HepG2 (cell line): ENCODE data around the gene MAP4K3. TPM values are rescaled to one million over a fixed set of nuclear protein-coding genes. Genes with fewer than 3 reads are reported as not detected.

Experiments
- ATAC-seq: fragments of 200-7000 bp; cut with Tn5 transposase; 3 replicates; pipeline ENCODE4 v1.9.1; 2020; ENCODE audit warnings: mild to moderate bottlenecking, moderate library complexity
- BruUV-seq: library from RNA; stranded (reverse); fragments of 400-500 nt; replicated peaks from 2 replicates; lab custom pipeline; 2021; lab: Mats Ljungman, UMichigan
- CTCF ChIA-PET: fragments of 300-600 bp; formaldehyde crosslinking; extraction: SDS; loops from one replicate; lab custom pipeline; 2021; ENCODE audit warnings: low total read pairs, inconsistent platforms, low intra/inter-chr PET ratio; lab: Yijun Ruan, JAX
- POLR2A ChIA-PET: fragments of 350-600 bp; sonication (Branson Sonifier 250); formaldehyde crosslinking; loops from one replicate; lab custom pipeline; 2020; ENCODE audit warnings: antibody characterized with exemption, inconsistent platforms; lab: Yijun Ruan, JAX
- DNase-seq: peaks from one replicate; pipeline ENCODE4 v3.0.0-alpha.2; 2015; ENCODE audit warnings: low spot score
- FAIRE-seq: peaks from 3 replicates; lab custom pipeline; 2011; peaks lifted over from hg19 to GRCh38; lab: Jason Lieb, UNC
- H2AFZ ChIP-seq: one replicate; pipeline ENCODE4 v1.6.1; 2011; ENCODE audit warnings: low read length, inconsistent platforms
- H3K27ac ChIP-seq: fragments of 300-600 bp; 3 replicates; pipeline ENCODE4 v1.8.0; 2011; ENCODE audit warnings: mixed run types, mild to moderate bottlenecking, mixed read lengths, low read length, inconsistent platforms; ENCODE audit not compliant: insufficient read depth; ENCODE audit errors: extremely low read length
- H3K27me3 ChIP-seq, 2 experiments: fragments of 200-600 bp in 1 of 2; 2 replicates in 1 of 2; 3 replicates in 1 of 2; pipeline versions ENCODE4 v1.6.0 to v1.8.0; 2011; ENCODE audit warnings: low read length in 2 of 2, mild to moderate bottlenecking in 2 of 2, moderate library complexity in 2 of 2, inconsistent platforms in 1 of 2; ENCODE audit not compliant: insufficient read depth in 2 of 2, control insufficient read depth in 1 of 2
- H3K36me3 ChIP-seq, 2 experiments: fragments of 200-600 bp in 1 of 2; replicated peaks in 1 of 2; 2 replicates in 1 of 2; 3 replicates in 1 of 2; pipeline versions ENCODE4 v1.5.1 to v1.8.0; 2011; ENCODE audit warnings: low read length in 2 of 2, inconsistent platforms in 1 of 2; ENCODE audit not compliant: insufficient read depth in 2 of 2, control insufficient read depth in 1 of 2
- H3K4me1 ChIP-seq: 2 replicates; pipeline ENCODE4 v1.5.1; 2012; ENCODE audit warnings: low read length, inconsistent platforms; ENCODE audit not compliant: insufficient read depth
- H3K4me2 ChIP-seq: 2 replicates; pipeline ENCODE4 v1.6.0; 2011; ENCODE audit warnings: low read depth, low read length, inconsistent platforms
- H3K4me3 ChIP-seq, 3 experiments: fragments of 200-600 bp in 1 of 3; sonication (generic), shearing (Covaris generic) in 1 of 3; replicated peaks in 1 of 3; 2 replicates each; pipeline ENCODE4 v1.5.1; 2011 to 2016; ENCODE audit warnings: low read length in 3 of 3, inconsistent platforms in 2 of 3, low read depth in 2 of 3, mild to moderate bottlenecking in 2 of 3, control low read depth in 1 of 3, mixed read lengths in 1 of 3; ENCODE audit not compliant: insufficient read depth in 1 of 3
- H3K79me2 ChIP-seq: one replicate; pipeline ENCODE4 v1.6.1; 2011; ENCODE audit warnings: low read length, inconsistent platforms; ENCODE audit not compliant: insufficient read depth
- H3K9ac ChIP-seq: 2 replicates; pipeline ENCODE4 v1.6.0; 2011; ENCODE audit warnings: mild to moderate bottlenecking, low read depth, low read length, inconsistent platforms; ENCODE audit not compliant: insufficient read depth
- H3K9me3 ChIP-seq: 2 replicates; pipeline ENCODE4 v1.5.1; 2012; ENCODE audit warnings: mild to moderate bottlenecking, low read length
- H4K20me1 ChIP-seq: 2 replicates; pipeline ENCODE4 v1.6.0; 2011; ENCODE audit warnings: inconsistent platforms, mild to moderate bottlenecking, low read length, moderate library complexity; ENCODE audit not compliant: insufficient read depth
- EEA1 ChIP-seq: sonication (generic); formaldehyde crosslinking; IDR thresholded peaks from 2 replicates; pipeline ENCODE4 v1.5.1; 2020; ENCODE audit warnings: mild to moderate bottlenecking, missing genetic modification reagents, borderline replicate concordance
- FOSL2 ChIP-seq: sonication (generic); formaldehyde crosslinking; IDR thresholded peaks from 2 replicates; pipeline ENCODE4 v1.4.0; 2020; ENCODE audit warnings: missing genetic modification reagents
- GABPA ChIP-seq, 2 experiments: IDR thresholded peaks; 2 replicates each; pipeline ENCODE4 v1.6.1; 2011 to 2016; ENCODE audit warnings: low read depth in 2 of 2, low read length in 1 of 2, missing biosample characterization in 1 of 2, missing genetic modification characterization in 1 of 2
- GTF3A ChIP-seq: sonication (generic); formaldehyde crosslinking; conservative IDR thresholded peaks from 2 replicates; pipeline ENCODE4 v1.4.0; 2020; ENCODE audit warnings: mild to moderate bottlenecking, missing genetic modification reagents
- HMGXB3 ChIP-seq: sonication (generic); formaldehyde crosslinking; IDR thresholded peaks from 2 replicates; pipeline ENCODE4 v1.4.0; 2020; ENCODE audit warnings: missing genetic modification reagents, borderline replicate concordance
- MAFF ChIP-seq: IDR thresholded peaks from 2 replicates; pipeline ENCODE4 v1.6.1; 2011; ENCODE audit warnings: low read depth, low read length, improper control_type of control experiment
- MIER2 ChIP-seq: IDR thresholded peaks from 2 replicates; pipeline ENCODE4 v1.6.1; 2016; ENCODE audit warnings: missing biosample characterization, missing genetic modification reagents
- NBN ChIP-seq: fragments of 450-650 bp; conservative IDR thresholded peaks from 2 replicates; pipeline ENCODE4 v1.6.1; 2017
- TGIF2 ChIP-seq: IDR thresholded peaks from 2 replicates; pipeline ENCODE4 v1.6.1; 2016; ENCODE audit warnings: control low read depth, missing compliant biosample characterization
- U2AF2 ChIP-seq: fragments of 200-400 bp; formaldehyde crosslinking; IDR thresholded peaks from 2 replicates; pipeline ENCODE4 v1.6.1; 2017; ENCODE audit warnings: low read depth, mild to moderate bottlenecking, low read length
- XRCC5 ChIP-seq: fragments of 200-400 bp; formaldehyde crosslinking; optimal IDR thresholded peaks from 2 replicates; pipeline ENCODE3; 2017; ENCODE audit warnings: mild to moderate bottlenecking, low read length
- ZBTB25 ChIP-seq: IDR thresholded peaks from 2 replicates; pipeline ENCODE4 v1.6.1; 2018; ENCODE audit warnings: missing genetic modification reagents
- ZBTB34 ChIP-seq: sonication (generic); formaldehyde crosslinking; IDR thresholded peaks from 2 replicates; pipeline ENCODE4 v1.8.0; 2022; ENCODE audit warnings: mild to moderate bottlenecking, missing genetic modification reagents
- ZMYM3 ChIP-seq: sonication (generic); formaldehyde crosslinking; IDR thresholded peaks from 2 replicates; pipeline ENCODE4 v1.5.1; 2020; ENCODE audit warnings: mild to moderate bottlenecking, missing genetic modification reagents
- ZNF616 ChIP-seq: sonication (generic); formaldehyde crosslinking; IDR thresholded peaks from 2 replicates; pipeline ENCODE4 v1.5.0; 2020; ENCODE audit warnings: low read depth, mild to moderate bottlenecking, missing genetic modification reagents
- ZNF691 ChIP-seq: sonication (generic); formaldehyde crosslinking; IDR thresholded peaks from 2 replicates; pipeline ENCODE4 v1.4.0; 2020; ENCODE audit warnings: missing genetic modification reagents, low read depth, mild to moderate bottlenecking, borderline replicate concordance
- ZSCAN5A ChIP-seq: sonication (generic); formaldehyde crosslinking; IDR thresholded peaks from 2 replicates; pipeline ENCODE4 v1.8.0; 2022; ENCODE audit warnings: mild to moderate bottlenecking, missing genetic modification reagents, borderline replicate concordance
- WGBS: methylation state at CpG from one replicate; pipeline ENCODE4 v1.1.6; 2017; ENCODE audit warnings: low lambda C conversion rate; 5-methylcytosine and 5-hydroxymethylcytosine counted together
- in situ Hi-C: cut with HindIII; loops from 2 replicates; pipeline ENCODE4 v1.10.0; 2017; ENCODE audit warnings: low pct_unique_long_range_greater_than_20kb; ENCODE audit not compliant: extremely low pct_ligation_motif_present
- intact Hi-C: fragments of 100-400 bp; cut with micrococcal nuclease; formaldehyde crosslinking; loops from one replicate; pipeline ENCODE4 v1.10.0; 2022; ENCODE audit not compliant: unreplicated experiment
- polyA plus RNA-seq, 8 experiments: library from polyadenylated mRNA; depleted of rRNA in 3 of 8; stranded (reverse) in 7 of 8; unstranded in 1 of 8; fragments of >200 nt; fragmentation: Illumina TruSeq in 4 of 8; extraction: Trizol in 4 of 8; gene quantifications; 2 replicates each; pipeline versions ENCODE4 v1.2.1 to v1.2.3, GENCODE V29; 2011 to 2016; ENCODE audit warnings: low read depth in 4 of 8, missing spikeins in 1 of 8, mixed read lengths in 1 of 8; ENCODE audit not compliant: insufficient read depth in 1 of 8
- total RNA-seq, 5 experiments: library from RNA; depleted of rRNA; stranded (reverse); fragments of >200 nt; fragmentation: Illumina TruSeq; extraction: Trizol; gene quantifications; 2 replicates each; pipeline ENCODE4 v1.2.3, GENCODE V29; 2016; ENCODE audit warnings: low read depth in 1 of 5

Gene MAP4K3
- total and polyA plus RNA-seq, 2 of the 13 experiments (the other 11 are each of a cell fraction or from before 2014, with no cell fraction given) = 45.9 to 53.2 TPM

- intact Hi-C loops = no loop called here
- peaks cover 3 to 21% of the 10 kb centered on the region in 2 experiments; a peak in 3 of 5 replicates for H3K36me3 ChIP-seq
- no peak for DNase-seq
- TF ChIP-seq ZSCAN5A (CRISPR knock-in tag) (no peak), GTF3A (CRISPR knock-in tag) (no peak), ZBTB34 (no peak), FOSL2 (no peak), GABPA (IDR thresholded peaks at IDR 0.05; ENCODE audit: low read depth, low read length) (no peak), GABPA (CRISPR knock-in tag; IDR thresholded peaks at IDR 0.05; ENCODE audit: low read depth) (no peak), ZNF691 (no peak), MIER2 (no peak), TGIF2 (CRISPR knock-in tag) (no peak), NBN (no peak), MAFF (no peak), EEA1 (CRISPR knock-in tag) (no peak), ZNF616 (CRISPR knock-in tag) (no peak), XRCC5 (no peak), ZMYM3 (CRISPR knock-in tag) (no peak), ZBTB25 (CRISPR knock-in tag) (no peak), HMGXB3 (CRISPR knock-in tag) (no peak), U2AF2 (no peak)
- TF ChIP-seq, all 625 proteins: peak for 0
- H3K4me2 ChIP-seq = no peak overlapping the region
- no peaks in the 10 kb centered on the region for H3K9me3 ChIP-seq
- WGBS = 97% methylated on average over 4 of the region's 4 CpGs
- no peaks in the 10 kb centered on the region for H4K20me1 ChIP-seq
- H3K27me3 ChIP-seq = no peaks in the 10 kb centered on the region
- no peak overlapping the region for H3K27ac ChIP-seq
- ChIA-PET POLR2A (no interaction called here), CTCF (no interaction called here)
- FAIRE-seq = no peak
- H3K9ac ChIP-seq = no peak overlapping the region
- no TSS peak for BruUV-seq
- H3K79me2 ChIP-seq = no peaks in the 10 kb centered on the region
- no peak overlapping the region for H3K4me3 ChIP-seq
- in situ Hi-C loops = no loop called here
- ATAC-seq = no peak
- H2AFZ ChIP-seq = no peak overlapping the region
- H3K4me1 ChIP-seq = peaks cover 8% of the 10 kb centered on the region
Observed at GRCh38 chr2:39475006-39475405, 37.9 kb upstream of the MAP4K3 start.
